ENCODE results near the gene GAS2L3.
A peak's percentile ranks its signal among the peaks of the same experiment; 100 is the strongest.

- TF ChIP-seq BRCA1 (CRISPR knock-in tag; IDR thresholded peaks at IDR 0.05) (no peak), ZFX (CRISPR knock-in tag; IDR thresholded peaks at IDR 0.05; ENCODE audit: low read depth) (no peak), KDM5B (CRISPR knock-in tag; IDR thresholded peaks at IDR 0.05; ENCODE audit: borderline replicate concordance) (no peak), RAD21 (CRISPR knock-in tag; IDR thresholded peaks at IDR 0.05) (peak; percentile 47; the same call in 1 of the 2 replicates), CTCF (CRISPR knock-in tag; IDR thresholded peaks at IDR 0.05) (peak; percentile 86), ZNF577 (CRISPR knock-in tag; IDR thresholded peaks at IDR 0.05; ENCODE audit: borderline replicate concordance, low read depth) (no peak), POLR2A (IDR thresholded peaks at IDR 0.05; ENCODE audit: insufficient read depth in 1 of 2, low read depth in 2 of 2, low read length in 2 of 2) (no peak), FOSL1 (CRISPR knock-in tag; IDR thresholded peaks at IDR 0.05; ENCODE audit: borderline replicate concordance) (no peak), USF2 (IDR thresholded peaks at IDR 0.05; ENCODE audit: low read depth, low read length) (no peak), USF2 (CRISPR knock-in tag; IDR thresholded peaks at IDR 0.05; ENCODE audit: borderline replicate concordance) (no peak)
Observed at GRCh38 chr12:100668945-100669536, 95.6 kb downstream of the GAS2L3 start.
